Measurements from ENCODE around the gene TRIM9. TPM values are rescaled to one million over a fixed set of nuclear protein-coding genes. Genes with fewer than 3 reads are reported as not detected.

Gene TRIM9
- total and polyA plus RNA-seq, 2 donors (not counting 3 experiments of a cell fraction or from before 2014, with no cell fraction given) = not detected

DNA sequence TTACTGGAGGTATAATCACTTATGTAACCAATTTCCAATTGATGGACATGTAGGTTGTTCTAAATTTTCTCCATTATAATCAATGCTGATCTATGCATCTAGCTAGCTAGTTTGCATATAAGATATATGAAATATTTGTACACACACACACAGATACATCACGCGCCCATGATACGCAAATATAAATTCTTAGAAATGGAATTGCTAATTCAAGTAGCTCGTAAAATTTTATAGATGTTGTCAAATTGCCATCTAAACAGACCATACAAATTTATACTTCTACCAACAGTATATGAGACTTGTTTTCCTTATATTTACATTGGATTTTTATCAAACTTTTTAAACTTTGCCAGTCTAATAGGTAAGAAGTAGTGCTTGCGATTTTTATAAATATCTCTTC lies 29.1 kb upstream of the TRIM9 start:
- ChIA-PET POLR2A (no interaction called here), CTCF (interaction anchor here (2.0 kb wide), 1 partner anchor 11 kb away, joined by 6 read pairs; no protein-coding TSS in a partner anchor)
- H3K27ac ChIP-seq (ENCODE audit: insufficient read depth, low read depth, low read length) = no peak overlapping the region
- no peaks in the 10 kb centered on the region for H3K79me2 ChIP-seq (ENCODE audit: control insufficient read depth, insufficient read depth, low read length)
- no peaks in the 10 kb centered on the region for H3K9me1 ChIP-seq (replicated peaks; ENCODE audit: control insufficient read depth, extremely low read depth, insufficient read depth, low read length)
- no peak overlapping the region for H2AFZ ChIP-seq (ENCODE audit: low read depth, low read length)
- H3K36me3 ChIP-seq (ENCODE audit: control insufficient read depth in 2 of 2, extremely low read depth in 1 of 2, insufficient read depth in 2 of 2, low read length in 2 of 2) = no peaks in the 10 kb centered on the region
- H3K9me3 ChIP-seq (replicated peaks; ENCODE audit: control insufficient read depth, insufficient read depth, low read length) = no peaks in the 10 kb centered on the region
- peaks cover 14% of the 10 kb centered on the region for H3K4me1 ChIP-seq (ENCODE audit: control insufficient read depth, extremely low read depth, insufficient read depth, low read length)
- no peak overlapping the region for H3K4me3 ChIP-seq (replicated peaks in 1 of 3; ENCODE audit: insufficient read depth in 1 of 3, low read depth in 1 of 3, low read length in 3 of 3)
- intact Hi-C loops (cut with micrococcal nuclease) (no loop called here), dilution Hi-C loops (cut with MboI; ENCODE audit: extremely low pct_ligation_motif_present, low sequenced_read_pairs) (no loop called here)
- no TSS peak for BruUV-seq (replicated peaks)
- FAIRE-seq = no peak
- no peak for DNase-seq (ENCODE audit: low read depth, low spot score)
- TF ChIP-seq CTCF (IDR thresholded peaks at IDR 0.05; ENCODE audit: extremely low read depth in 1 of 2, insufficient read depth in 1 of 2, low read depth in 1 of 2, low read length in 2 of 2) (no peak), GATA2 (IDR thresholded peaks at IDR 0.05; ENCODE audit: insufficient read depth, insufficient read length, low read depth, low read length) (no peak), POLR2A (IDR thresholded peaks at IDR 0.05; ENCODE audit: low read depth, low read length) (no peak), MAX (IDR thresholded peaks at IDR 0.05; ENCODE audit: insufficient read depth, insufficient read length) (no peak), FOS (IDR thresholded peaks at IDR 0.05; ENCODE audit: borderline replicate concordance, insufficient read depth, low read length) (no peak), MYC (IDR thresholded peaks at IDR 0.05; ENCODE audit: low read depth, low read length) (no peak), JUN (IDR thresholded peaks at IDR 0.05; ENCODE audit: borderline replicate concordance, insufficient read depth, insufficient read length, low read depth) (no peak), EZH2 (IDR thresholded peaks at IDR 0.05; ENCODE audit: borderline replicate concordance, low read depth, low read length, severe bottlenecking) (no peak), POLR2AphosphoS5 (IDR thresholded peaks at IDR 0.05; ENCODE audit: insufficient read depth, low read depth, low read length) (no peak)
- H4K20me1 ChIP-seq (replicated peaks; ENCODE audit: control insufficient read depth, extremely low read depth, insufficient read depth, low read length) = no peaks in the 10 kb centered on the region
- no peak overlapping the region for H3K4me2 ChIP-seq (ENCODE audit: insufficient read depth, low read length)
- H3K27me3 ChIP-seq (ENCODE audit: control insufficient read depth in 2 of 2, insufficient read depth in 2 of 2, low read length in 2 of 2) = no peaks in the 10 kb centered on the region
- no peak overlapping the region for H3K9ac ChIP-seq (replicated peaks; ENCODE audit: extremely low read depth, insufficient read depth, low read length)

All from endothelial cell of umbilical vein (primary cell).